Measurements from ENCODE around the gene VRTN.
"Not testable (repeated sequence)": the region's sequence is repeated elsewhere in the genome, so short reads cannot be mapped to it uniquely, and the experiment has no call there.

Gene VRTN

DNA sequence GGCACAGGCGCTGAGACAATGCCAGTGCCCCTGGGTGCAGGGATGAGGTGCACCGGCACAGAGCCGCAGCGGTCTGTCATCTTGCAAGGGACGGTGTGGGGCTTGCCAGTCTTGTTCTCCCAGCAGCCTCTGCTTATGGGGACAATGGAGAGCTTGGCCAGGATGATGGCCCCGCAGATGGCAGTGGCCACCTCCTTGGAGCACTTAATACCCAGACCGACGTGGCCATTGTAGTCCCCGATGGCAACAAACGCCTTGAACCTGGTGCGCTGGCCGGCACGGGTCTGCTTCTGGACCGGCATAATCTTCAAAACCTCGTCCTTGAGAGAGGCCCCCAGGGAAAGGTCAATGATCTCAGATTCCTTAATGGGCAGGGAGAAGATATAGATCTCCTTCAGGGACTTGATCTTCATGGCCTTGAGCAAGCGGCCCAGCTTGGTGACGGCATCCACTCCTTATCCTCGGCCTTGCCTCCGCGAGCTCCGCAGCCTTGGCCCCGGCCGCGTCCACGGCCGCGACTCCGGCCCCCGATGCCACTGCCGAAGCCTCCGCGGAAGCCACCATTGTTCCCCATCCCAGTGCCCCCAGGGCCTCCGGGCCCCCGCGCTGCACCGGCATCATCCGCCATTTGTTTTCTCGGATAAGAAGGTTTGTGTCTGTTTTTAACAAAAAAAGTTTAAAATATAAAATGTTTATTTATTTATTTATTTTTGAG lies 29.9 kb downstream of the VRTN start:
- TF ChIP-seq, protein P1, sequence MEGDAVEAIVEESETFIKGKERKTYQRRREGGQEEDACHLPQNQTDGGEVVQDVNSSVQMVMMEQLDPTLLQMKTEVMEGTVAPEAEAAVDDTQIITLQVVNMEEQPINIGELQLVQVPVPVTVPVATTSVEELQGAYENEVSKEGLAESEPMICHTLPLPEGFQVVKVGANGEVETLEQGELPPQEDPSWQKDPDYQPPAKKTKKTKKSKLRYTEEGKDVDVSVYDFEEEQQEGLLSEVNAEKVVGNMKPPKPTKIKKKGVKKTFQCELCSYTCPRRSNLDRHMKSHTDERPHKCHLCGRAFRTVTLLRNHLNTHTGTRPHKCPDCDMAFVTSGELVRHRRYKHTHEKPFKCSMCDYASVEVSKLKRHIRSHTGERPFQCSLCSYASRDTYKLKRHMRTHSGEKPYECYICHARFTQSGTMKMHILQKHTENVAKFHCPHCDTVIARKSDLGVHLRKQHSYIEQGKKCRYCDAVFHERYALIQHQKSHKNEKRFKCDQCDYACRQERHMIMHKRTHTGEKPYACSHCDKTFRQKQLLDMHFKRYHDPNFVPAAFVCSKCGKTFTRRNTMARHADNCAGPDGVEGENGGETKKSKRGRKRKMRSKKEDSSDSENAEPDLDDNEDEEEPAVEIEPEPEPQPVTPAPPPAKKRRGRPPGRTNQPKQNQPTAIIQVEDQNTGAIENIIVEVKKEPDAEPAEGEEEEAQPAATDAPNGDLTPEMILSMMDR (IDR thresholded peaks at IDR 0.05; ENCODE audit: control insufficient read depth, insufficient read depth, low read depth, low read length, missing control alignments), result no peak
- no peak overlapping the region for H3K4me3 ChIP-seq (ENCODE audit: control insufficient read depth, low read depth, low read length)
- DNase-seq (ENCODE audit: low read depth), result no peak

DNA sequence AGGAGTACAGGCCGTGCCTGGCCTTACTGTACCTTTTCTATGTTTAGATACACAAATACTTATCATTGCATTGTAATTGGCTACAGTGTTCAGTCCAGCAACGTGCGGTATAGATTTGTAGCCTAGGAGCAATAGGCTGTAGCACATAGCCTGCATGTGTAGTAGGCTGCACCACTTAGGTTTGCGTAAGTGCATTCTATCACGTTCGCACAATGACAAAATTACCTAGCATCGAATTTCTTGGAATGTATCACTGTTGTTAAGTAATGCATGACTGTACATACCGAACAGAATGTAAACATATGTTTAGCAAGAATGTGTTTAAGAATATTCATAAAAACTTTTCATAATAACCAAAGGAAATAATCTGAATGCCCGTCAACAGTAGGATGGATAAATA lies 31.9 kb downstream of the VRTN start:
- no peak overlapping the region for H3K4me3 ChIP-seq (ENCODE audit: control insufficient read depth, low read depth, low read length)
- no peak for DNase-seq (ENCODE audit: low read depth)
- TF ChIP-seq, protein P1 (IDR thresholded peaks at IDR 0.05; ENCODE audit: control insufficient read depth, insufficient read depth, low read depth, low read length, missing control alignments), result no peak

DNA sequence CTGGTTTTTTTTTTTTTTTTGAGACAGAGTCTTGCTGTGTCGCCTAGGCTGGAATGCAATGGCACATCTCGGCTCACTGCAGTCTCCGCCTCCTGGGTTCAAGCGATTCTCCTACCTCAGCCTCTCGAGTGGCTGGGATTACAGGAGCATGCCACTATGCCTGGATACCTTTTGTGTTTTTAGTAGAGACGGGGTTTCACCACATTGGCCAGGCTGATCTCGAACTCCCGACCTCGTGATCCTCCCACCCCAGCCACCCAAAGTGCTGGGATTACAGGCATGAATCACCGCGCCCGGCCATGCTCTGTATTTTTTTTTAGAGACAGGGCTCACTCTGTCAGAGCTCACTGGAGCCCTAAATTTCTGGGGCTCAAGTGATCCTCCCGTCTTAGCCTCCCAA lies 32.6 kb downstream of the VRTN start:
- TF ChIP-seq, protein P1 (IDR thresholded peaks at IDR 0.05; ENCODE audit: control insufficient read depth, insufficient read depth, low read depth, low read length, missing control alignments), result no peak
- H3K4me3 ChIP-seq (ENCODE audit: control insufficient read depth, low read depth, low read length), result no peak overlapping the region
- no peak for DNase-seq (ENCODE audit: low read depth)

DNA sequence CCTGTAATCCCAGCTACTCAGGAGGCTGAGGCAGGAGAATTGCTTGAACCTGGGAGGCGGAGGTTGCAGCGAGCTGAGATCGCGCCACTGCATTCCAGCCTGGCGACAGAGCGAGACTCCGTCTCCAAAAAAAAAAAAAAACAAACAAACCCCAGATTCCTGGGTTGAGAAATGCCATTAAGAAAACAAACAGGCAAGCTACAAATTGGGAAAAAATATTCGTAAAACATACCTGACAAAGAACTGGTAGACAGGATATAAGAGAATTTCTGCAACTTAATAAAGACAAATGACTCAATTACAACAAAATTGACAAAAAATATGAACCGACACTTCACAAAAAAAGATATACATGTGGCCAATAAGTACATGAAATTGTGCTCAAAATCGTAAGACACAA lies 33.3 kb downstream of the VRTN start:
- not testable (repeated sequence) for DNase-seq (ENCODE audit: low read depth); H3K4me3 ChIP-seq (ENCODE audit: control insufficient read depth, low read depth, low read length)

DNA sequence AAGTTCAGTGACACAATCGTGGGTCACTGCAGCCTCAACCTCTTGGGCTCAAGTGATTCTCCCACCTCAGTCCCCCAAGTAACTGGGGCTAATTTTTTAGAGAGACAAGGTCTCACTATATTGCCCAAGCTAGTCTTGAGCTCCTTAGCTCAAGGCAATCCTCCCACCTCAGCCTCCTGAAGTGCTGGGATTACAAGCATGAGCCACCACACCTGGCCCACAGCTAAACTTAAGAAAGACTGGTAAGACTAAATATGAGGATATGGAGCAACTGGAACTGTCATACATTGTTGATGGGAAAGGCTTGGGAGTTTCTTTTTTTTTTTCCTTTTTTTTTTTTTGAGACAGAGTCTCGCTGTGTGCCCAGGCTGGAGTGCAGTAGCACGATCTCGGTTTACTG lies 34.0 kb downstream of the VRTN start:
- no peak overlapping the region for H3K4me3 ChIP-seq (ENCODE audit: control insufficient read depth, low read depth, low read length)
- TF ChIP-seq, protein P1 (IDR thresholded peaks at IDR 0.05; ENCODE audit: control insufficient read depth, insufficient read depth, low read depth, low read length, missing control alignments), result no peak
- no peak for DNase-seq (ENCODE audit: low read depth)

DNA sequence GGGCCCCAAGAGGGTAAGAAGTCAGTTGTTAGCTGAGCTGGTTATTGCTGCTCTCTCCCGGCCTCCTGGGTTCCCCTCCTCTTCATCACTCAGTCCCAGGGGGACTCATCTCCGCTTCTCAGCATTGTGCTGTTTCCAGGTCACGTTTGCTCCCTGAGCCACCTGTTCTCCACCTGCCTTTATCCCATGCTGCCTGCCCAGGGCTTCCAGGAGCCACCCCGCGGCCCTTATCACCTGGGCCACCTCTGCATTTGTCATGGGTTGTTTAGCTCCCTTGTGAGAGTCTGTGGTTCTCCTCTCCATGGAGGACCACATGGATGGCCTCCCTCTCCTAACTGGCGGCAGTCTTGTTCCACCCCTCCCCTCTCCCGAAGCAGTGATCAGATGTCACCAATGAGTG lies 41.7 kb downstream of the VRTN start:
- TF ChIP-seq, protein P1 (IDR thresholded peaks at IDR 0.05; ENCODE audit: control insufficient read depth, insufficient read depth, low read depth, low read length, missing control alignments), result no peak
- DNase-seq (ENCODE audit: low read depth), result no peak
- no peak overlapping the region for H3K4me3 ChIP-seq (ENCODE audit: control insufficient read depth, low read depth, low read length)

DNA sequence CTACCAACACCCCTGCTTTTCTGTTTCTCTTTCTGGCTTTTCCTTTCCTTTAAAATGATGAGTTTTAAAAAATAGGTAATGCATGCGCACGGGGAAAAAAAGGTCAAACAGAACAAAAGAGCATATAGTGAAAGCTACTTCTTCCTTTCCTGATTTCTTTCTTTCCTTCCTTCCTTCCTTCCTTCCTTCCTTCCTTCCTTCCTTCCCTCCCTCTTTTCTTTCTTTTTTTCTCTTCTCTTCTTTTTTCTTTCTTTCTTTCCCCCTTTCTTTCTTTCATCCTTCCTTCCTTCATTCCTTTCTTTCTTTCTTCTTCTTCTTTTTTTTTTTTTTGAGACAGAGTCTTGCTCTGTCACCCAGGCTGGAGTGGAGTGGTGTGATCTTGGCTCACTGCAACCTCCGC lies 42.2 kb downstream of the VRTN start:
- not testable (repeated sequence) for H3K4me3 ChIP-seq (ENCODE audit: control insufficient read depth, low read depth, low read length); DNase-seq (ENCODE audit: low read depth)

DNA sequence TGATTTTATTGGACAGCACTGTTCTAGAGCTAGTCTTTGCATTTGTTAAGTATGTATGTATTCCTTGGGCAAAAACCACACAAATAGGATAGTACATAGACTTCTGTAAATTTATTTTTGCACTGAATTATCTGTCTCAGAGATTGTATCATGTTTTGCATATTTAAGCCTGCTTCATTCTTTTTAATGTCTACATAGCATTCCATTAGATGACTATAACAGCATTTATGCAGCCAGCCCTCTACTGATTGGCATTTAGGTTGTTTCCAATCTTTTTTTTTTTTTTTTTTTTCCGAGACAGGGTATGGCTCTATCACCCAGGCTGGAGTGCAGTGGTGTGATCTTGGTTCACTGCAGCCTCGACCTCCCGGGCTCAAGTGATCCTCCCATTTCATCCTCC lies 43.2 kb downstream of the VRTN start:
- H3K4me3 ChIP-seq (ENCODE audit: control insufficient read depth, low read depth, low read length), result no peak overlapping the region
- TF ChIP-seq, protein P1 (IDR thresholded peaks at IDR 0.05; ENCODE audit: control insufficient read depth, insufficient read depth, low read depth, low read length, missing control alignments), result no peak
- DNase-seq (ENCODE audit: low read depth), result no peak

Data from AG09309 (cell line).